ENCODE results near the gene AGAP1.

Gene AGAP1

DNA sequence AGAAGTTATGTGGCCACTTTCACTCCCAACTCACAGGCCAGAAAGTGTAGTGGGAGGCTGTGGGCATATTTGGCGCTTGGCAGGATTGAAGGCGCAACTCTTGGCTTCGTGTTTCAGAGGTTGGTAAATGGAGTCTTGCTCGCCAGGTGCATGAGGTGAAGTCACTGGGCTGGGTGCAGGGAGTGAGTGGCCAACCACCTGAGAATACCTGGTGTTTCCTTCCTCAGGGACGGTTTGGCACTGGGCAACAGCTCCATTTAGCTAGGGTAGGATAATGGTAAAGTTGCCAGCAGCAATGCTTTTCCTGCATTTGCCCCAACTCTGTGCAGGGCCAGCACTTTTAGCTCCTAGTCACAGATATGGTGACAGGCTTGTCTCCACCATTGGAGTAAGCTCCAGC lies 115.9 kb downstream of the AGAP1 start:
- no peak for DNase-seq (ENCODE audit: low read depth)
- H3K4me3 ChIP-seq (ENCODE audit: low read depth, low read length) = no peak overlapping the region
- TF ChIP-seq, protein P1, sequence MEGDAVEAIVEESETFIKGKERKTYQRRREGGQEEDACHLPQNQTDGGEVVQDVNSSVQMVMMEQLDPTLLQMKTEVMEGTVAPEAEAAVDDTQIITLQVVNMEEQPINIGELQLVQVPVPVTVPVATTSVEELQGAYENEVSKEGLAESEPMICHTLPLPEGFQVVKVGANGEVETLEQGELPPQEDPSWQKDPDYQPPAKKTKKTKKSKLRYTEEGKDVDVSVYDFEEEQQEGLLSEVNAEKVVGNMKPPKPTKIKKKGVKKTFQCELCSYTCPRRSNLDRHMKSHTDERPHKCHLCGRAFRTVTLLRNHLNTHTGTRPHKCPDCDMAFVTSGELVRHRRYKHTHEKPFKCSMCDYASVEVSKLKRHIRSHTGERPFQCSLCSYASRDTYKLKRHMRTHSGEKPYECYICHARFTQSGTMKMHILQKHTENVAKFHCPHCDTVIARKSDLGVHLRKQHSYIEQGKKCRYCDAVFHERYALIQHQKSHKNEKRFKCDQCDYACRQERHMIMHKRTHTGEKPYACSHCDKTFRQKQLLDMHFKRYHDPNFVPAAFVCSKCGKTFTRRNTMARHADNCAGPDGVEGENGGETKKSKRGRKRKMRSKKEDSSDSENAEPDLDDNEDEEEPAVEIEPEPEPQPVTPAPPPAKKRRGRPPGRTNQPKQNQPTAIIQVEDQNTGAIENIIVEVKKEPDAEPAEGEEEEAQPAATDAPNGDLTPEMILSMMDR (IDR thresholded peaks at IDR 0.05; ENCODE audit: insufficient read depth, low read depth, low read length, missing control alignments) = no peak

DNA sequence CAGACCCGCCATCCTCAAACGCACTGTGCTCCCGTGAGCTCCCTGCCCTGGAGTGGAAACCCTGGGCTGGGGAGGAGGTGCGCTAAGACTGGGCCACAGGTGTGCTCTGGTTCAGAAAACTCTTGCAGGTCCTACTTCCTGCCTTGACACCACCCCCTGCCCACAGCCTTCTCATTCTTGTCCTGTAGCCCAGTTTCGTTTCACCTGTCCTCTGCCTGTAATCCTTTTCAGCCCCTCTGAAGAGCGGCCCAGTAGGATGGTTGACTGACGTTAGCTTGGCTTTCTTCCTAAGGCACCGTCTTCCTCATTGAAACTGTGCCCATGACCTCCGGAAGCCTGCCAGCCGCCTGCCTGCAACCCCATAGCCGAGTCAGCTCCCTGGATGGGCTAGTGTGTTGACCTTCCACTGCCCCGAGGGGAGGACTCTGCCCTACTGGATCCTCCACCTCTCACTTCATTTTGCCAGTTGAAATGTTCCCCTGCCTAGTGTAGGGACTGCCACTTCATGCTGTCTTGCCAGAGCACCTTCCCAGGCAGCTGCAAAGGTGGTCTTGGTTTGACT lies 116.9 kb downstream of the AGAP1 start:
- no peak for DNase-seq (ENCODE audit: low read depth)
- TF ChIP-seq, protein P1 (IDR thresholded peaks at IDR 0.05; ENCODE audit: insufficient read depth, low read depth, low read length, missing control alignments) = no peak
- H3K4me3 ChIP-seq (ENCODE audit: low read depth, low read length) = no peak overlapping the region

DNA sequence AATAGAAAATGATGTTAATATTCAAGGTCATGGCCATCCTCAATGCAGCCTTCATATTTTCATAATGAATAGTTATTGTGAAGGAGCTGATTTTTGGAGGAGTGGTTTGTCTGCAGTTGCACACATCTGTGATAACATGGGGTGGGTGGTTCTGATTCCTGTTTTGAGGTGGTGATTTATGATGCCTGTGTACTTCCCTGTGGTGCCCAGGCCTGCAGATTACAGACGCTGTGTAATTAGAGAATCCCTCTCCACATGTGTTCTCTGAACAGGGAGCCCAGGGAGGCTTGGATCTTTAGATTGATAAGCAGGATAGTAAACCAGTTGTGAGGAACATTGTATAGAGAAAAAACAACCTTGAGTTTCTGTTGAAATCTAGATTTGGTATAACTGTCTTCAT lies 117.5 kb downstream of the AGAP1 start:
- DNase-seq (ENCODE audit: low read depth) = no peak
- TF ChIP-seq, protein P1 (IDR thresholded peaks at IDR 0.05; ENCODE audit: insufficient read depth, low read depth, low read length, missing control alignments) = no peak
- H3K4me3 ChIP-seq (ENCODE audit: low read depth, low read length) = no peak overlapping the region

DNA sequence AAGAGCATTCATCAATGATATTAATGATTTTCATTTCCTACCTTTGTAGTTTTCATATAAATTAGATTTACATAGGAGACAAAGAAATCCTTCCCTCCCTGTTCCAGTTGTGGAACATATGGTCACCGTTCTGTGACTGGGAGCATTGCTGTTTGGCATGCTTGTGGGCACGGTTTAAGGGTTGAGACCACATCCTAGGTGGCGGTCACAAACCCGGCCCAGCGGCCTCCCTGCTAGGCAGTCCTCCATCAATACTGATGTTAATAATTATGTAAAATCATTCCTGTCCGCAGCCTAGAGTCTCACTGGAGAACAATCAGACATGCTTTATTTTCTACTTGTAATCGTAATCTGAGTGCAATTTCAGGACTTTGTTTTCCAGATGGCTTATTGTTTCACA lies 117.9 kb downstream of the AGAP1 start:
- TF ChIP-seq, protein P1 (IDR thresholded peaks at IDR 0.05; ENCODE audit: insufficient read depth, low read depth, low read length, missing control alignments) = no peak
- no peak for DNase-seq (ENCODE audit: low read depth)

DNA sequence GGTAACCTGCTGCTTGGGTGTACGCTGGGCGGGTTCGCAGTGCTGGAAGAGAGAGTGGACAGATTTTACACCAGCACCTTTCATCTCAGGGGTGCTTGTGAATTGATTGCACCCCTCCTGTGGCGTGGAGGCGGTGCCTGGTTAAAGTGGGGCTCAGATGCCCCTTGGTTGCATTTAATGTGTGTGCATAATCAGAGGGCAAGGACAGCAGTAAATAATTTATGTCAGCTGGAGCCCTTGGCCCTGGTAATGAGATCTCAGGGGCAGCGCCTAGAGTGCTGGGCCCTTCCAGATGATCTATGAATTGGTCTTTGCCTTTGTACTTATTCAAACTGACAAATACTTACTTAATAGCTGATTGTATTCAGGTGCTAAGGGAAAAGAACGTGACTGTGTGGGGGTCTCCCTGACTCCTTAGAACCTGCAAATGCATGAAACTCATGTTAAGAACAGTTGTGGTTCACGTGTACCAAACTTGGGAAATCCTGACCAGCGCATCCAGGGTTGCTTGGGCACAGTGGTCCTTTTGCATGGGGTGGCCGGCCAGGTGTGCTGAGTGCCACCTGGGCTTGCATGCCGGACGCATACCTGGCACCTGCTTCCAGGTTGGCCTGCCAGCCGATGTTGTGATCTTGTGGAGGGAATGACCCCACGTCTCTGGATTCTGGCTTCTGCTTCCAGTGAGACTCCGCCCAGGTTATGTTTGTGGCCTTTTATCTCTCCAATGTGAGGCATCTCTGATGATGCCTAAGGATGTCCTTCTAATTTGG lies 118.5 kb downstream of the AGAP1 start:
- no peak for DNase-seq (ENCODE audit: low read depth)
- H3K4me3 ChIP-seq (ENCODE audit: low read depth, low read length) = no peak overlapping the region
- TF ChIP-seq, protein P1 (IDR thresholded peaks at IDR 0.05; ENCODE audit: insufficient read depth, low read depth, low read length, missing control alignments) = no peak

More for the DNA sequence above, 117.9 kb downstream of the AGAP1 start:
- no peak overlapping the region for H3K4me3 ChIP-seq (ENCODE audit: low read depth, low read length)

DNA sequence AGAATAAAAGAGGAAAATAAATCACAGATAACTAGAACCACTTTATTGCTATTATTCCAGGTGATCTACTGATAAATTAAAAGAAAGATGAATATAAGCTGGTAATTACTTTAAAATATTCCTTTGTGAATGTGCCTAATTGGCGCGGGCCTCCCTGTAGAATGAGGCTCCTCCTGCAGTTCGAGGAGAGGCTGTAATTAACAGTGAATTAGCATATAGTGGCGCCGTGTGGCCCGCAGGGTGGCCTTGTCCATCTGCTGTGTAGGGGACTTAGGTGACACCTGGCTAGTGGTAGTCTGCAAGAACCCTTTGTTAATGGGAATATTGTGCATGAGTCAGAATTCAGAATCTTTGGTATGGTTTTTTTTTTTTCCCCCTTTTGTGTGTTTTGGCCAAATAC lies 119.8 kb downstream of the AGAP1 start:
- TF ChIP-seq, protein P1 (IDR thresholded peaks at IDR 0.05; ENCODE audit: insufficient read depth, low read depth, low read length, missing control alignments) = no peak
- DNase-seq (ENCODE audit: low read depth) = no peak

More for the DNA sequence above, 119.8 kb downstream of the AGAP1 start:
- no peak overlapping the region for H3K4me3 ChIP-seq (ENCODE audit: low read depth, low read length)

Data from GM12865 (cell line).